GM19035 (cell line): ENCODE results near the gene MAPT.

Experiments
- ATAC-seq: cut with Tn5 transposase; IDR thresholded peaks from one replicate; pipeline ENCODE4 v1.9.1; 2021; ENCODE audit not compliant: unreplicated experiment

The MAPT gene

DNA sequence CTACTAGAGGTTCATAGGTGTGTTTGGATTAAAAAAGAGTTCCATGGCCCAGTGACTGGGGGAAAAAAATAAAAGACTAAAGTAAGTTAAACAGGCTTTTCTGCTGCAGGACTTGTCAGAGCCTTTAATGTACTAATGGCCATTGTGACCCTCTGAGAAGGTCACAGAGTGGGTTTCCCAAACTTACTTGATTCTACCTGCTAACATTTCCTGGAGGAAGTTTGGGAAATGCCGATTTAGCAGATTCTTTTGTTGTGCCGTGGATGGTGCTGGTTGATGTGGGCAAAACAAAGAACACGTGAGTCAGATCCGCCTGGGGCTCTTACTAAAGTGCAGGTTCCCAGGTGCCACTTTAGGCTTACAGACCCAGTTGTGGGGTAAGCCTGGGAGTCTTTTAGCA is 91.1 kb downstream of the MAPT start:
- ATAC-seq: no peak

DNA sequence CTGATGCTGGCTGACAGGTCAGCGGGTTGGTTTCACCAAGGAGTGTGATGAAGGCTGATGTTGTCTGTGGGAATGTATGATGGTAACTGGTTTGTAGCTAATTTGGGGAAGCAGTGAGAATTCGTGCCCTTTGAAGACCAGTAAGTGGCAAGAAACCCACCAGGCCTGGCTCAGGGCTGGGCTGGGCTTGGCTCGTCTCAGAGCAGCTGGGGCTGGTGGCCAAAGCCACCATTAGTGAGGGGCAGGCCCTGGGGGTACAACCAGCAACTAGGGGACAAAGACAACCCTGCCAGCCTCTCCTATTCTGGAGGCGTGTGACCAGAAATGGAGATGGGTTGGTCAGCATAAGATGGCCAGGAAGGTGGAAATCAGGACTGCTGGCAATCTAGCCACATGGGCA is 91.7 kb downstream of the MAPT start:
- no peak for ATAC-seq

DNA sequence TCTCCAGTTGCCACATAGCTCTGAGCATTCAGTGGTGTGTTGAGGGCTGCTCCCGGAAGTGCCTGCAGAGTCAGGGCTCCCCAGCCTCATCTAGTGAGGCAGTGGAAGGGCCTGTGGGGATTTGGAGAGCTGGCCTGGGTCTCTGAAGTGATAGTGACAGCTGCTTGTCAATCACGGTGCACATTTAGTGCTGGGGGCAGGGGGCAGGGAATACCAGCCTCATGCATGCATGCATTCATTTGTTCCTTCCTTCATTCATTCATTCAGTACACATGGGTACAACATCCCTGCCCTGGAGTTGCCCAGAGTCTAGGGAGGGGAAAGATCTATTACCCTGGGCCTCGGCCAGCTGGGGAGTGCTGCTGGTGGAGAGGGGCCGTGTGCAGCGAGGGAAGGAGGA is 93.4 kb downstream of the MAPT start:
- no peak for ATAC-seq

GRCh38 chr17:45989759-45990158 is 95.4 kb downstream of the MAPT start:
- no peak for ATAC-seq

GRCh38 chr17:45990886-45991285 is 96.5 kb downstream of the MAPT start:
- no peak for ATAC-seq

GRCh38 chr17:45991341-45991740 is 97.0 kb downstream of the MAPT start:
- ATAC-seq: no peak

GRCh38 chr17:45992175-45992574 is 97.8 kb downstream of the MAPT start:
- no peak for ATAC-seq

DNA sequence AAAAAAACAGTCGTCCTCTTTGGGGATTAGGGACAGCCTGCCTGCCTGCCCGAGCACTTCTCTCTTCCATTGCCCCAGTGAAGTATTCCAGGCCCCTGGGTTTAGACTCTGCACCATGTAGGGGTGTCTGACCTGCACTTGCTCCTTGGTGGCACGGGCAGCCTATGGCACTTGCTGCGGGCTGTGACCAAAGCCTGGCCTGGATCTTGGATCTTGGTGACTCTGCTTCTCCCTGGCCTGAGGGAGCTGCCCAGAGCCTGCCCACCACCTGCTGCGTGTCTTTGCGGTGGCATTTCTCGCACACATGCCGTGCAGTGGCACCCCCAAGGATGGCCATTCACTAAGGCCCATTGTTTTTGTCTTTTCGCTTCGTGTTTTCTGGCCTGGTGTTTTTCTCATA is 98.5 kb downstream of the MAPT start:
- no peak for ATAC-seq

DNA sequence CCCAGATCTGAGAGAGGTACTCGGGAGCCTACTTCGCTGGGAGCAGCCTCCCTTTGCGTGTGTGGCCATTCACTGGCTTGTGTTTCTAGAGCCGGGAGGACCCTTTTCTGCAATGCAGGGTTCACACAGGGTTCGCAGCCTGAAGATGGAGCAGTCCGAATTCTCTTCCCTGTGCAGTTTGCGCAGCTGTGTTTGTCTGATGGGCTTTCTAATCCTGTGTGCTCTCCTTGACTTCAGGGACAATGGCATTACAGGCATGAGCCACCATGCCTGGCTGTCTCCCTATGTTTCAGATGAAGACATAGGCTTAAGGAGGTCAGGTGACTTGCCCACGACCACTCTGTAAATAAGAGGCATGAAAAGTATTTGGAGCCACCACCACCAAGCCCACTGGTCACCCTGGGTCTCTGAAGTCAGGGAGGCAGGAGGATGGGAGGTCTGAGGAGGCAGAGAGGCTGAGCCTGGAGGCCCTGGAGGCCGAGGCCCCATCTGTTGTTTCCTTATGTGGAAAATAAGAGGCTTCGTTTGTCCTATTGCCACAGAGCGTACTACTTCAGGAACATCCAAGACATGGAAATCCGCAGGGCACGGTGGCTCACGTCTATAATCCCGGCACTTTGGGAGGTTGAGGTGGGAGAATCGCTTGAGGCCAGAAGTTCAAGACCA is 99.7 kb downstream of the MAPT start:
- ATAC-seq: no peak

DNA sequence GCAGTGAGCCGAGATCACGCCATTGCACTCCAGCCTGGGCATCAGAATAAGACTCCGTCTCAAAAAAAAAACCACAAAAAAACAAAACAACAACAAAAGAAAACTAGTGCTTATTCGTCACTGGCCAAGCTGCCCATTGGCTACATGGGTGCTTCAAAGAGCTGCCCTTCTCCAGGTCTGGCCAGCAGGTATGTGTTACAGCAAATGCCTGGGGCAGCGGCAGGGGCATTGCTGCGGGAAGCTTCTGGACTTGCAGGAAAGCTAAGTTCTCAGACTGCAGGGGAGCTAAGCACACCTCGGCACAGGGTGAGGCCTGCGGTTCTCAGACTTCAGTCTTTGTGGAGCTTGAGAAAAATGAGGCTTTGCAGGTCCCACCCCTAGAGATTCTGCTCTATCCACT is 100.6 kb downstream of the MAPT start:
- no peak for ATAC-seq

- no peak for ATAC-seq
Observed at GRCh38 chr17:45995627-45996270, 101.4 kb downstream of the MAPT start.

DNA sequence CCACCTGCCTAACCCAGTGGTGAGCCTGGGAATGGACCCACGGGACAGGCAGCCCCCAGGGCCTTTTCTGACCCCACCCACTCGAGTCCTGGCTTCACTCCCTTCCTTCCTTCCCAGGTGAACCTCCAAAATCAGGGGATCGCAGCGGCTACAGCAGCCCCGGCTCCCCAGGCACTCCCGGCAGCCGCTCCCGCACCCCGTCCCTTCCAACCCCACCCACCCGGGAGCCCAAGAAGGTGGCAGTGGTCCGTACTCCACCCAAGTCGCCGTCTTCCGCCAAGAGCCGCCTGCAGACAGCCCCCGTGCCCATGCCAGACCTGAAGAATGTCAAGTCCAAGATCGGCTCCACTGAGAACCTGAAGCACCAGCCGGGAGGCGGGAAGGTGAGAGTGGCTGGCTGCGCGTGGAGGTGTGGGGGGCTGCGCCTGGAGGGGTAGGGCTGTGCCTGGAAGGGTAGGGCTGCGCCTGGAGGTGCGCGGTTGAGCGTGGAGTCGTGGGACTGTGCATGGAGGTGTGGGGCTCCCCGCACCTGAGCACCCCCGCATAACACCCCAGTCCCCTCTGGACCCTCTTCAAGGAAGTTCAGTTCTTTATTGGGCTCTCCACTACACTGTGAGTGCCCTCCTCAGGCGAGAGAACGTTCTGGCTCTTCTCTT is 102.1 kb downstream of the MAPT start:
- ATAC-seq: no peak

GRCh38 chr17:45997166-45997565 is 102.8 kb downstream of the MAPT start:
- ATAC-seq: no peak

- no peak for ATAC-seq
Observed at GRCh38 chr17:45997624-45998023, 103.3 kb downstream of the MAPT start.

DNA sequence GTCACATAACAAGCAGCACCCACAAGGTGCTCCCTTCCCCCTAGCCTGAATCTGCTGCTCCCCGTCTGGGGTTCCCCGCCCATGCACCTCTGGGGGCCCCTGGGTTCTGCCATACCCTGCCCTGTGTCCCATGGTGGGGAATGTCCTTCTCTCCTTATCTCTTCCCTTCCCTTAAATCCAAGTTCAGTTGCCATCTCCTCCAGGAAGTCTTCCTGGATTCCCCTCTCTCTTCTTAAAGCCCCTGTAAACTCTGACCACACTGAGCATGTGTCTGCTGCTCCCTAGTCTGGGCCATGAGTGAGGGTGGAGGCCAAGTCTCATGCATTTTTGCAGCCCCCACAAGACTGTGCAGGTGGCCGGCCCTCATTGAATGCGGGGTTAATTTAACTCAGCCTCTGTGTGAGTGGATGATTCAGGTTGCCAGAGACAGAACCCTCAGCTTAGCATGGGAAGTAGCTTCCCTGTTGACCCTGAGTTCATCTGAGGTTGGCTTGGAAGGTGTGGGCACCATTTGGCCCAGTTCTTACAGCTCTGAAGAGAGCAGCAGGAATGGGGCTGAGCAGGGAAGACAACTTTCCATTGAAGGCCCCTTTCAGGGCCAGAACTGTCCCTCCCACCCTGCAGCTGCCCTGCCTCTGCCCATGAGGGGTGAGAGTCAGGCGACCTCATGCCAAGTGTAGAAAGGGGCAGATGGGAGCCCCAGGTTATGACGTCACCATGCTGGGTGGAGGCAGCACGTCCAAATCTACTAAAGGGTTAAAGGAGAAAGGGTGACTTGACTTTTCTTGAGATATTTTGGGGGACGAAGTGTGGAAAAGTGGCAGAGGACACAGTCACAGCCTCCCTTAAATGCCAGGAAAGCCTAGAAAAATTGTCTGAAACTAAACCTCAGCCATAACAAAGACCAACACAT is 104.9 kb downstream of the MAPT start, which contains the start of gene STH:
STH (plus strand) TSS at position 264 of the 913 bp plus-strand sequence; CDS start at position 294, 30 bp downstream.
- ATAC-seq: no peak

DNA sequence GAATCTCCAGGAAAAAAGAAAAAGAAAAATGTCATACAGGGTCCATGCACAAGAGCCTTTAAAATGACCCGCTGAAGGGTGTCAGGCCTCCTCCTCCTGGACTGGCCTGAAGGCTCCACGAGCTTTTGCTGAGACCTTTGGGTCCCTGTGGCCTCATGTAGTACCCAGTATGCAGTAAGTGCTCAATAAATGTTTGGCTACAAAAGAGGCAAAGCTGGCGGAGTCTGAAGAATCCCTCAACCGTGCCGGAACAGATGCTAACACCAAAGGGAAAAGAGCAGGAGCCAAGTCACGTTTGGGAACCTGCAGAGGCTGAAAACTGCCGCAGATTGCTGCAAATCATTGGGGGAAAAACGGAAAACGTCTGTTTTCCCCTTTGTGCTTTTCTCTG is 105.5 kb downstream of the MAPT start:
- no peak for ATAC-seq

DNA sequence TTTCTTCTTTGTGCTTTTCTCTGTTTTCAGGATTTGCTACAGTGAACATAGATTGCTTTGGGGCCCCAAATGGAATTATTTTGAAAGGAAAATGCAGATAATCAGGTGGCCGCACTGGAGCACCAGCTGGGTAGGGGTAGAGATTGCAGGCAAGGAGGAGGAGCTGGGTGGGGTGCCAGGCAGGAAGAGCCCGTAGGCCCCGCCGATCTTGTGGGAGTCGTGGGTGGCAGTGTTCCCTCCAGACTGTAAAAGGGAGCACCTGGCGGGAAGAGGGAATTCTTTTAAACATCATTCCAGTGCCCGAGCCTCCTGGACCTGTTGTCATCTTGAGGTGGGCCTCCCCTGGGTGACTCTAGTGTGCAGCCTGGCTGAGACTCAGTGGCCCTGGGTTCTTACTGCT is 105.9 kb downstream of the MAPT start:
- no peak for ATAC-seq

DNA sequence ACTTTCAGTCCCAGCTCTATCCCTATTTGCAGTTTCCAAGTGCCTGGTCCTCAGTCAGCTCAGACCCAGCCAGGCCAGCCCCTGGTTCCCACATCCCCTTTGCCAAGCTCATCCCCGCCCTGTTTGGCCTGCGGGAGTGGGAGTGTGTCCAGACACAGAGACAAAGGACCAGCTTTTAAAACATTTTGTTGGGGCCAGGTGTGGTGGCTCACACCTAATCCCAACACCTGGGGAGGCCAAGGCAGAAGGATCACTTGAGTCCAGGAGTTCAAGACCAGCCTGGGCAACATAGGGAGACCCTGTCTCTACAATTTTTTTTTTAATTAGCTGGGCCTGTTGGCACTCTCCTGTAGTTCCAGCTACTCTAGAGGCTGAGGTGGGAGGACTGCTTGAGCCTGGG is 106.4 kb downstream of the MAPT start:
- no peak for ATAC-seq

- ATAC-seq: no peak
Observed at GRCh38 chr17:46001390-46002310, 107.3 kb downstream of the MAPT start.

GRCh38 chr17:46002311-46002972 is 108.1 kb downstream of the MAPT start:
- ATAC-seq: peak; percentile 50
